Keratinocyte (primary cell): ENCODE measurements around the gene VCAN. TPM values are rescaled to one million over a fixed set of nuclear protein-coding genes. Genes with fewer than 3 reads are reported as not detected.
A peak's percentile ranks its signal among the peaks of the same experiment; 100 is the strongest.

Source experiments
- DNase-seq: peaks from one replicate; pipeline ENCODE4 v3.0.0-alpha.2; 2011; ENCODE audit warnings: low read depth, missing footprints, low spot score
- FAIRE-seq: peaks from 2 replicates; lab custom pipeline; 2011; peaks lifted over from hg19 to GRCh38; lab: Jason Lieb, UNC
- H2AFZ ChIP-seq: 2 replicates; pipeline ENCODE4 v1.6.0; 2012; ENCODE audit warnings: low read length, control low read depth, inconsistent platforms; ENCODE audit not compliant: control insufficient read depth
- H3K27ac ChIP-seq: 2 replicates; pipeline ENCODE4 v1.5.1; 2011; ENCODE audit warnings: low read length; ENCODE audit not compliant: control insufficient read depth, insufficient read depth
- H3K27me3 ChIP-seq: 3 replicates; pipeline ENCODE4 v1.6.0; 2011; ENCODE audit warnings: low read length; ENCODE audit not compliant: control insufficient read depth, insufficient read depth; ENCODE audit errors: extremely low read depth
- H3K36me3 ChIP-seq, 2 experiments: 2 replicates in 1 of 2; 3 replicates in 1 of 2; pipeline ENCODE4 v1.5.1; 2011; ENCODE audit warnings: low read length in 2 of 2, mild to moderate bottlenecking in 1 of 2; ENCODE audit not compliant: control insufficient read depth in 2 of 2, insufficient read depth in 2 of 2; ENCODE audit errors: extremely low read depth in 1 of 2
- H3K4me1 ChIP-seq: 3 replicates; pipeline ENCODE4 v1.5.1; 2011; ENCODE audit warnings: low read length; ENCODE audit not compliant: control insufficient read depth, insufficient read depth; ENCODE audit errors: extremely low read depth
- H3K4me2 ChIP-seq: 3 replicates; pipeline ENCODE4 v1.6.0; 2011; ENCODE audit warnings: low read depth, low read length; ENCODE audit not compliant: control insufficient read depth, insufficient read depth; ENCODE audit errors: extremely low read depth
- H3K4me3 ChIP-seq, 3 experiments: fragments of 200-600 bp in 1 of 3; sonication (generic) in 1 of 3; 2 replicates in 2 of 3; 3 replicates in 1 of 3; pipeline ENCODE4 v1.5.1; 2011 to 2016; ENCODE audit warnings: low read length in 3 of 3, mild to moderate bottlenecking in 3 of 3, control low read depth in 2 of 3, inconsistent platforms in 1 of 3, low read depth in 1 of 3, mixed read lengths in 1 of 3, mixed run types in 1 of 3, moderate library complexity in 1 of 3; ENCODE audit not compliant: control insufficient read depth in 2 of 3, insufficient read depth in 2 of 3; ENCODE audit errors: extremely low read depth in 1 of 3
- H3K79me2 ChIP-seq: 2 replicates; pipeline ENCODE4 v1.6.0; 2012; ENCODE audit warnings: low read length; ENCODE audit not compliant: control insufficient read depth, insufficient read depth
- H3K9ac ChIP-seq: 3 replicates; pipeline ENCODE4 v1.6.0; 2011; ENCODE audit warnings: low read length; ENCODE audit not compliant: control insufficient read depth, insufficient read depth; ENCODE audit errors: extremely low read depth
- H3K9me1 ChIP-seq: 3 replicates; pipeline ENCODE4 v1.6.0; 2011; ENCODE audit warnings: low read length; ENCODE audit not compliant: control insufficient read depth, insufficient read depth; ENCODE audit errors: extremely low read depth
- H3K9me3 ChIP-seq: 2 replicates; pipeline ENCODE4 v1.5.1; 2012; ENCODE audit warnings: low read depth, low read length; ENCODE audit not compliant: control insufficient read depth
- H4K20me1 ChIP-seq: 3 replicates; pipeline ENCODE4 v1.6.0; 2011; ENCODE audit warnings: low read length; ENCODE audit not compliant: control insufficient read depth, insufficient read depth; ENCODE audit errors: extremely low read depth
- EZH2 ChIP-seq: IDR thresholded peaks from one replicate; pipeline ENCODE4 v1.6.1; 2012; ENCODE audit warnings: inconsistent platforms, mild to moderate bottlenecking, low read length, moderate library complexity
- dilution Hi-C: fragments of 300-500 bp; cut with MboI; formaldehyde crosslinking; loops from one replicate; pipeline ENCODE4 v1.7.0; 2020; ENCODE audit warnings: low sequenced_read_pairs; ENCODE audit not compliant: extremely low pct_ligation_motif_present
- polyA plus RNA-seq, 5 experiments: library from polyadenylated mRNA; depleted of rRNA in 3 of 5; stranded (reverse) in 3 of 5; stranded (forward) in 1 of 5; unstranded in 1 of 5; fragments of >200 nt; gene quantifications; 1 replicate in 1 of 5; 2 replicates in 3 of 5; 3 replicates in 1 of 5; pipeline versions ENCODE4 v1.2.1 to v1.2.3, GENCODE V29; 2011 to 2012; ENCODE audit warnings: missing spikeins in 2 of 5, low read depth in 1 of 5, low replicate concordance in 1 of 5
- TF ChIP-seq, protein P1 (sequence below), 3 experiments: IDR thresholded peaks in 1 of 3; conservative IDR thresholded peaks in 1 of 3; optimal IDR thresholded peaks in 1 of 3; 2 replicates in 2 of 3; 3 replicates in 1 of 3; pipeline versions ENCODE3 to v1.5.1; 2011; ENCODE audit warnings: low read length in 3 of 3, mild to moderate bottlenecking in 3 of 3, moderate library complexity in 2 of 3, control low read depth in 1 of 3, inconsistent platforms in 1 of 3; ENCODE audit not compliant: insufficient read depth in 2 of 3; ENCODE audit errors: extremely low read depth in 1 of 3

Gene VCAN
- polyA plus RNA-seq, 1 donor (not counting 4 experiments of a cell fraction or from before 2014, with no cell fraction given), result 1.9 TPM

DNA sequence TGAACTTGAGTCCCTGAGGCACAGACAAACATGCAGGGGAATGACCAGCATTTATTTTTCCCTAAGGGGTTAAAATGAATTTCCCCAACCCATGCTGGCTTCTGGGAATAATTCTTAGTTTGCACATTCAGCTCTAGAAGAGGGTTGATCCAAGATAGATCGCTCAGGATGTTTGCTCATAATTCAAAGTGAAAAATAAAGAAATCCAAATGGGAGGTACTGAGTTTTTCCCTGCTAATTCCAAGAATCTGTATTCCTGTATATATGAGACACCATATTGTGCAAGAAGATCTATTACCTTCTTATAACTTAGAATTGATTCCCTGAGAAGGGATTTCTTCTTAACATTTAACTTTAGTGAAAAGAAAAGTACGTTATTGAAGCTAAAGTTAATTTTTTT is 96.2 kb downstream of the VCAN start:
- no peak for TF ChIP-seq EZH2
- TF ChIP-seq, protein P1, sequence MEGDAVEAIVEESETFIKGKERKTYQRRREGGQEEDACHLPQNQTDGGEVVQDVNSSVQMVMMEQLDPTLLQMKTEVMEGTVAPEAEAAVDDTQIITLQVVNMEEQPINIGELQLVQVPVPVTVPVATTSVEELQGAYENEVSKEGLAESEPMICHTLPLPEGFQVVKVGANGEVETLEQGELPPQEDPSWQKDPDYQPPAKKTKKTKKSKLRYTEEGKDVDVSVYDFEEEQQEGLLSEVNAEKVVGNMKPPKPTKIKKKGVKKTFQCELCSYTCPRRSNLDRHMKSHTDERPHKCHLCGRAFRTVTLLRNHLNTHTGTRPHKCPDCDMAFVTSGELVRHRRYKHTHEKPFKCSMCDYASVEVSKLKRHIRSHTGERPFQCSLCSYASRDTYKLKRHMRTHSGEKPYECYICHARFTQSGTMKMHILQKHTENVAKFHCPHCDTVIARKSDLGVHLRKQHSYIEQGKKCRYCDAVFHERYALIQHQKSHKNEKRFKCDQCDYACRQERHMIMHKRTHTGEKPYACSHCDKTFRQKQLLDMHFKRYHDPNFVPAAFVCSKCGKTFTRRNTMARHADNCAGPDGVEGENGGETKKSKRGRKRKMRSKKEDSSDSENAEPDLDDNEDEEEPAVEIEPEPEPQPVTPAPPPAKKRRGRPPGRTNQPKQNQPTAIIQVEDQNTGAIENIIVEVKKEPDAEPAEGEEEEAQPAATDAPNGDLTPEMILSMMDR (optimal IDR thresholded peaks at IDR 0.05 in 1 of 3, IDR thresholded peaks at IDR 0.05 in 1 of 3, conservative IDR thresholded peaks at IDR 0.05 in 1 of 3; ENCODE audit: extremely low read depth in 1 of 3, insufficient read depth in 2 of 3, low read length in 3 of 3), result no peak
- Histone ChIP-seq H3K4me3 (no peak overlapping the region), H3K79me2 (no peaks in the 10 kb centered on the region), H3K4me1 (peaks cover 11% of the 10 kb centered on the region), H2AFZ (no peak overlapping the region), H4K20me1 (no peaks in the 10 kb centered on the region), H3K27ac (no peak overlapping the region), H3K9me3 (peaks cover 2% of the 10 kb centered on the region), H3K9ac (no peak overlapping the region), H3K27me3 (no peaks in the 10 kb centered on the region), H3K36me3 (no peaks in the 10 kb centered on the region), H3K9me1 (no peaks in the 10 kb centered on the region), H3K4me2 (peak overlapping the region; percentile 35)
- dilution Hi-C loops, result no loop called here
- DNase-seq (no peak), FAIRE-seq (no peak)

DNA sequence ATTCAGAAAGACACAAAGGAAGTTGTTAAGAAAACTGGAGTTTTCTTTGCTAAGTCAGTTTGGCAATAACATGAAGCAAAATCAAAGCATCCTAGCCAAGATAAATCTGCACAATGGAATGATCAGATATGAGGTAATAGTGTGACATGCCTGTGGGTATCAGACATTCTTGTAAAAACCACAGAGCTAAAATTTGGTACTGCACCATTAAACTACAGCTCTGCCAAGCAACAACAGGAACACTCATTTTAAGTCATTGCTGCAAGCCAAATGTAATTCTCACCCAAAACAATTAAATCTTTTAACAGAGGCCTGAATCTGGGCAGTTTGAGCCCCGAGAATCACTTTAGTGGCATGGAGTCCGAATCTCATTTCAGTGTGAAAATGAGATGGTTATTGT is 96.6 kb downstream of the VCAN start:
- no peaks in the 10 kb centered on the region for H3K9me1 ChIP-seq
- H3K79me2 ChIP-seq, result no peaks in the 10 kb centered on the region
- H3K9ac ChIP-seq, result no peak overlapping the region
- peak overlapping the region; percentile 35 for H3K4me2 ChIP-seq
- H3K9me3 ChIP-seq, result peaks cover 2% of the 10 kb centered on the region
- no peak overlapping the region for H3K27ac ChIP-seq
- H3K4me3 ChIP-seq, result no peak overlapping the region
- DNase-seq (no peak), FAIRE-seq (peak; percentile 95)
- no peak for TF ChIP-seq EZH2
- TF ChIP-seq, protein P1 (optimal IDR thresholded peaks at IDR 0.05 in 1 of 3, IDR thresholded peaks at IDR 0.05 in 1 of 3, conservative IDR thresholded peaks at IDR 0.05 in 1 of 3; ENCODE audit: extremely low read depth in 1 of 3, insufficient read depth in 2 of 3, low read length in 3 of 3), result no peak
- H3K36me3 ChIP-seq, result no peaks in the 10 kb centered on the region
- peaks cover 11% of the 10 kb centered on the region for H3K4me1 ChIP-seq
- H2AFZ ChIP-seq, result no peak overlapping the region
- no peaks in the 10 kb centered on the region for H4K20me1 ChIP-seq
- dilution Hi-C loops, result no loop called here
- no peaks in the 10 kb centered on the region for H3K27me3 ChIP-seq
